Occipital lobe (tissue), 2 donors: ENCODE results near the gene GPR32. TPM values are rescaled to one million over a fixed set of nuclear protein-coding genes. Genes with fewer than 3 reads are reported as not detected.
"Not testable (repeated sequence)": the region's sequence is repeated elsewhere in the genome, so short reads cannot be mapped to it uniquely, and the experiment has no call there.

Experiments used
- DNase-seq: peaks from one replicate; lab custom pipeline; 2025; lab: John Stamatoyannopoulos, UW
- total RNA-seq: library from RNA; depleted of rRNA; stranded (reverse); fragments of >200 nt; gene quantifications from one replicate; pipeline ENCODE4 v1.2.3, GENCODE V29; 2014

Gene GPR32
- total RNA-seq, 1 donor from 2014 or later = not detected

- DNase-seq = no peak
Observed at GRCh38 chr19:50780753-50781435, 10.6 kb downstream of the GPR32 start.

GRCh38 chr19:50783848-50784152 lies 13.5 kb downstream of the GPR32 start:
- DNase-seq = not testable (repeated sequence)

GRCh38 chr19:50784710-50785109 lies 14.4 kb downstream of the GPR32 start:
- no peak for DNase-seq

GRCh38 chr19:50785329-50785728 lies 15.1 kb downstream of the GPR32 start:
- no peak for DNase-seq

GRCh38 chr19:50790396-50790795 lies 20.1 kb downstream of the GPR32 start, which contains the start of gene ACP4:
Gene ACP4 (plus strand): TSS chr19:50790415. CDS start chr19:50790415, 0 bp downstream.
- DNase-seq = no peak

GRCh38 chr19:50790922-50791467 lies 20.7 kb downstream of the GPR32 start:
- DNase-seq = no peak

- DNase-seq = no peak
Observed at GRCh38 chr19:50791594-50792271, 21.5 kb downstream of the GPR32 start.

- no peak for DNase-seq
Observed at GRCh38 chr19:50792272-50793250, 22.3 kb downstream of the GPR32 start.

- no peak for DNase-seq
Observed at GRCh38 chr19:50793558-50794065, 23.3 kb downstream of the GPR32 start.

GRCh38 chr19:50794074-50794875 lies 24.0 kb downstream of the GPR32 start:
- no peak for DNase-seq

GRCh38 chr19:50794876-50795663 lies 24.8 kb downstream of the GPR32 start:
- DNase-seq = no peak

GRCh38 chr19:50795664-50796073 lies 25.4 kb downstream of the GPR32 start:
- DNase-seq = no peak

- DNase-seq = no peak
Observed at GRCh38 chr19:50796128-50796633, 25.9 kb downstream of the GPR32 start.

GRCh38 chr19:50796634-50797428 lies 26.6 kb downstream of the GPR32 start:
- no peak for DNase-seq

- DNase-seq = no peak
Observed at GRCh38 chr19:50797429-50797780, 27.1 kb downstream of the GPR32 start.

GRCh38 chr19:50797781-50798658 lies 27.8 kb downstream of the GPR32 start:
- DNase-seq = no peak

GRCh38 chr19:50798659-50799546 lies 28.6 kb downstream of the GPR32 start:
- DNase-seq = no peak
